GM23338 (cell line): ENCODE data around the gene ITPR3.

Experiments
- CREB1 ChIP-seq: fragments of 250-450 bp; sonication (Bioruptor Pico); IDR thresholded peaks from 2 replicates; pipeline ENCODE4 v1.5.0; 2020; ENCODE audit warnings: low read depth, mild to moderate bottlenecking, moderate library complexity
- CTCF ChIP-seq, 2 experiments: fragments of 200-600 bp in 1 of 2; sonication (generic) in 1 of 2; conservative IDR thresholded peaks; 2 replicates each; pipeline versions ENCODE4 v1.5.1 to v1.6.1; 2016 to 2017; ENCODE audit warnings: antibody characterized with exemption in 2 of 2, low read depth in 2 of 2, mild to moderate bottlenecking in 2 of 2, moderate library complexity in 1 of 2
- JUNB ChIP-seq: IDR thresholded peaks from one replicate; pipeline ENCODE4 v1.6.1; 2016; ENCODE audit warnings: antibody characterized with exemption; ENCODE audit not compliant: unreplicated experiment
- REST ChIP-seq: IDR thresholded peaks from one replicate; pipeline ENCODE4 v1.6.1; 2018; ENCODE audit warnings: antibody characterized with exemption; ENCODE audit not compliant: unreplicated experiment
- ZNF114 ChIP-seq: fragments of 250-450 bp; sonication (Bioruptor Pico); IDR thresholded peaks from 2 replicates; pipeline ENCODE4 v1.5.0; 2020; ENCODE audit warnings: mild to moderate bottlenecking, moderate library complexity

GRCh38 chr6:33686981-33687975, 66.2 kb downstream of the ITPR3 start:
- TF ChIP-seq CTCF (conservative IDR thresholded peaks at IDR 0.05; ENCODE audit: low read depth in 2 of 2) (no peak), REST (no peak), CREB1 (no peak), JUNB (no peak), ZNF114 (CRISPR knock-in tag) (no peak)
